ENCODE data around the gene TMEM263.
"Not testable (repeated sequence)": the region's sequence is repeated elsewhere in the genome, so short reads cannot be mapped to it uniquely, and the experiment has no call there.

TMEM263 gene

DNA sequence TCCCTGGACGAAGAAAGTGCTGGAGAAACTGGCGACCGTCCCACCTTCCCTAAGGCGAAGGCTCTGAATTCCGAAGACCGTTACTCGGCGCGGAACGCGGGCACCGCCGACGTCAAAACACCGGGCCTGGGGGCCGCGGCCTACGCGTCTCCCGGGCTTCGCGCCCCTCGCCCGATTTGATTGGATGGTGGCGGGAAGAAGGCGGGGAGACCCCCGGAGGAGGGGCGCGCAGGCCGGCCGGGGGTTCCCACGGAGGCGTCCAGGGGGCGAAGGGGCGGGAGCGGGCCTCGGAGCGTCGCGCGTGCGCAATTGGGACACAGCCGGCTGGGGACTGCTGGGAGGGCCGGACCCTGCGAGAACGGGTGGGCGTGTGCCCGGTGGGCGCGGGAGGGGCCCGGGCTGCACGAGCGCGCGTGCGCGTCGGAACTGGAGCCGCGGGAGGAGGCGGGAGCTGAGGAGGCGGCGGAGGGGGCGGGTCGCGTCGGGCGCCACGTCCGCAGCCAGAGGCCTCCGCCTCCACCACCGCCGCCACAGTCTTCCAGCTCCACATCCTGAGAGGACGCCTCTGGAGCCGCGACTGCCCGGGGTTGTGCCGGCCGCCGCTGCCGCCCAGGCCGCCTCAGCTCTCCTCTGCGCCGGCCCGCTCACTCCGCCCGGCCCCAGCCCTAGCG is at the start of gene TMEM263:
Gene TMEM263, plus strand, starts transcription at position 531 of the 671 bp plus-strand sequence. CDS start 11,210 bp downstream, outside the sequence.
- peak; percentile 96 for DNase-seq

DNA sequence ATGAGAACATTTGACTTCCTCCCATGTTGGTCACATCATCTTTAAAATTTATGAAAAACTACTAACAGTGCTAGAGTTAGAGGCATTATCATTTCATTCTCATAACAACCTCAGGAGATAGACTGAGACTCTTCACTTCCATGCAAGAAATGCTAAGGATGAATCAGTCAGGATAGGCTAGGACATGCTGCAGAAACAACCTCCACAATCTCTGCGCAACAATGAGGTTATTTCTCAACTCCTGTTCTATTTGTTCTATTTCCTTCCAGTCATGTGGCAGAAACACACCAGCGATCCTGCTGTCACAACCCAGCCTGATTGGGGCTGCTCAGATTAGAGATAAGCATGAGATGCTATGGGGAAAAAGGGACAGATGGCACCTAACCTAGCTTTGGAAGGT is 49.0 kb upstream of the TMEM263 start:
- no peak for DNase-seq

DNA sequence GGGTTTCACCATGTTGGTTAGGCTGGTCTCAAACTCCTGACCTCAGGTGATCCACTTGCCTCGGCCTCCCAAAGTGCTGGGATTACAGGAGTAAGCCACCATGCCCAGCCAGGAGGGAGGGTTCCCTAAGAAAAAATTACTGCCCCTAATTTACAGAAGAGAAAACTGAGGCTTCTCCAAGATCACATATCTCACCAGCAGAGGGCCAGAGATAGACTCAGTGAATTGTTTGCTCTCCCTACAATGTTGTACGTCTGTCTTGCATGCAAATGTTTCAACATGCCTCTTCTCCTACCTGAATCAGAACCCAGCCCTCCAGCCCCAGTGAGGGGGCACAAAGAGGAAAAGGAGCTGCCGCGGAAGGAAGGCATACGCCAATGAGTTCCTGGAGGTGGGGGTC is 48.3 kb upstream of the TMEM263 start:
- DNase-seq = peak; percentile 10

DNA sequence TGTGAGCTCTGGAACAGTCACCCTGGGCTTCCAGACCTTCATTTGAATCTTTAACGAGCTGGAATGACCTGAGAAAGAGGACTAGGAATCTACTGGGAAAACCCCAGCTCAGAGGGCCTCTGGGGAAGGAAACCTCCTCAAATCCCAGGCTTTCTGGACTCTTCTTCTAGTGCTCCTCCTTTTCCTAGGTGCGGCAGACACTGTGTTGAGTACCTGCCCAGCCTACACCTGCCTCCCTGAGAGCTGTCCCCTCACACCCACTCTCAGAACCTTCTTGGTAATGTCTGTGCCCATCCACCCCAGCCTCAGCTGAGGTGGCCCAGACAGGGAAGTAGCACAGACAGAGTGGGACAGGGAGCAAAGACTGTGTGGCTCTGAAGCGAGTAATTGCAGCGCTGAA is 47.9 kb upstream of the TMEM263 start:
- no peak for DNase-seq

DNA sequence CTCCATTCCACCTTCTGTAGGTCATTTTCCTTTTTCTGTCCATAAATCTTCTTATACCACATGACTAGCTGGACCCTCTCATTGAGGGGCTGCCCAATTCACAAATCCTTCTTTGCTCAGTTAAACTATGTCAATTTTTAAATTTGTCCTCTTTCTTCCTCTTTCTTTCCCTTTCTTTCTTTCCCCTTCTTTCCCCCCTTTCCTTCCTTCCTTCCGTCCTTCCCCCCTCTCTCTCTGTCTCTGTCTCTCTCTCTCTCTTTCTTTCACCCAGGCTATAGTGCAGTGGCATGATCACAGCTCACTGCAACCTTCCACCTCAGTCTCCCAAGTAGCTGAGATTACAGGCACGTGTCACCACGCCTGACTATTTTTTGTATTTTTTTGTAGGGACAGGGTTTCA is 47.1 kb upstream of the TMEM263 start:
- no peak for DNase-seq

DNA sequence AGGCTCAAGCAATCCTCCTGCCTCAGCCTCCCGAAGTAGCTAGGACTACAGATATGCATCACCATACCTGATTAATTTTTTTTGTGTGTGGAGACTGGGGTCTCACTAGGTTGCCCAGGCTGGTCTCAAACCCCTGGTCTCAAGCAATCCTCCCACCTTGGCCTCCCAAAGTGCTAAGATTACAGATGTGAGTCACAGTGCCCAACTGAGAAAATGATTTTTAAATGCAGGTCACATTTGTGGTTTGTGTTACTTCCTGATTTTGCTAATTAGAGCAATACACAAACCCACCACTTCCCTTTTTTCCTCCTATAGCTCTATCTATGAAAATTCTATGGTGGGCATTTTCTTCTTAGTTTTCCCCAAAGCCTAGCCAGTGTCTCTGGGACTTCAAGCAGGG is 45.5 kb upstream of the TMEM263 start:
- peak; percentile 17 for DNase-seq

DNA sequence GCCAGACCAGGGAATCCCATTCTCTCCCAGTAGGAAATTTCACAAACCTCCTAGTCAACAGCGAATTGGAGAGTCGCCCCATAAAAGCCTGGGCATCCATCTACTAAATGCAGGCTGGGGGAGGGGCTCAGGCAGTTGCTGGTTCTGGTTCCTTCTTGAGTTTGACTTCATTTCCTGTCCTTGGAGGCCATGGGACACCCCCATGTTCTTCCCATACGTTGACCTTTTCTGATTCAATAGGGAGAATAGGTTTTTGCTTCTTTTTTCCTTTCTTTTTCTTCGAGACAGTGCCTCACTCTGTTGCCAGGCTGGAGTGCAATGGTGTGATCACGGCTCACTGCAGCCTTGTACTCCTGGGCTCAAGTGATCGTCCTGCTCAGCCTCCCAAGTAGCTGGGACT is 44.1 kb upstream of the TMEM263 start:
- no peak for DNase-seq

DNA sequence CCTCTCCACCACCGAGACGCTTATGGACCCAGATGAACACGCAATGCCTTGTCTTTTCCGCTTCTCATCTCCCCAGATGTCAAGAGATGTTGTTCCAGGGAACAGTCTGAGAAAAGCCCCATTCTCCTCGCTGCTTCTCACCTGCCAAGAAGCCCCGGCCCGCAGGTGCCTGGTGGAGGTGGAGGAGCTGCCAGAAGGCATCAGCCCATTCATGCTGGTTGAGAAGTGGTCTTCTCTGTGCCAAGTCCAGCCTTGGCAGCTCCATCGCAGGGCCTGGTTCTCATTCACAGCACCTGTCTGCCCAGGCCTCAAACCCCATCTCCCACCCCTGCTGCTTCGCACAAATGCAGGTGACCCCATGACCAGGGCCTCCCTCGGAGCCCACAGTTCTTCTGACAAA is 42.3 kb upstream of the TMEM263 start:
- DNase-seq = no peak

DNA sequence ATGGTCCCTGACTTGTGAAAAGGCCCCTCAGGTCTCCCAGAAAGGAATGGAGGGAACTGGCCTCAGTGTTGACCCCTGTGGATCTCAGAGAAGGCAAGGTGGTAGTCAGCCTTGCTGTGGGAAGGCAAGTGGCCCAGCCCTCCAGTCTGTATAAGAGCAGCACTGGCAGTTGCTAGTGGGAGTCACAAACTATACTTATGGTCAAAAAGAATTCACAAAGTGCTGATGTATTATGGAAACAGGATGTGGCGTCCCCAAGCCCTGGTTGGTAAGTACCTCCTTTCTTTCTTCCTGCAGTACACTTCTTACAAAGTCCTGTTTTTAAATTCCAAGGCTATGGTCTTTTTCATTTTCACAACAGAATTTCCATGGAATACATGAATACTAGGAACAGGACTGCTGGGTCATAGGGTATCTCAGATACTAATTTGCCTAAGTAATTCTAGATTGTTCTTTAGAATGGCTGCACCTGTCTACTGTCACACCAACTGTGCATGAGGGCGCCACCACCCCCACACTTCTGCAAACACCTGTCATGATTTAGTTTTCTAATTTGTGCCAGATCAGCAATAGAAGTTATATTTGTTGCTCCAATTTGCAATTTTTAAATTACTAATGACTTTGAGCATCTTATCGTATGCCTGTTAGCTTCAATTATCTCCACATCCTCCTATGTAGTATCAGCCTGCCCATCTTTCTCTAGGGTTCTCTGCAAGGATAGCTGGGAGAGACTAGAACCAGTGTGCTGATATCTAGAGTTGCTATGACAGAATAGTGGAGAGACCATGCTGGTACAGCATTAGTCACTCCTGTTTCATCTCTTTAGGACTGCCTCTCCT is 40.7 kb upstream of the TMEM263 start:
- peak; percentile 57 for DNase-seq

DNA sequence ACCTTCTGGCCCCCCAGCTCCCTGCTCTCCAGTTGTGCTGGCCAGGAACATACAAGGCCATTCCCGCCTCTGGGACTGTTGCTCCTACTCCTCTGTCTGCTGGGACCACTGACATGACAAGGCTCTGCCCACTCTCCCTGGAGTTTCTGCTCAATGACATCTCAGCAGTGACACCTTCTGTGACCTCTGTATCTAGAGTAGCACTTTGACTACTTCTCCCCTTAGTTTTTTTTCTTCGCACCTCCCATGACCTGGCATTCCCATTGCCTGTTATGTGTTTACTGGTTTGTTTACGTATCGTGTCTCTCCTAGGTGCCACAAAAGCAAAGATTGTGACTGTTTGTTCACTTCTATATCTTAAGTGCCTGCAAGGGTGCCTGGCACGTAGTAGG is 40.1 kb upstream of the TMEM263 start:
- DNase-seq = peak; percentile 4

DNA sequence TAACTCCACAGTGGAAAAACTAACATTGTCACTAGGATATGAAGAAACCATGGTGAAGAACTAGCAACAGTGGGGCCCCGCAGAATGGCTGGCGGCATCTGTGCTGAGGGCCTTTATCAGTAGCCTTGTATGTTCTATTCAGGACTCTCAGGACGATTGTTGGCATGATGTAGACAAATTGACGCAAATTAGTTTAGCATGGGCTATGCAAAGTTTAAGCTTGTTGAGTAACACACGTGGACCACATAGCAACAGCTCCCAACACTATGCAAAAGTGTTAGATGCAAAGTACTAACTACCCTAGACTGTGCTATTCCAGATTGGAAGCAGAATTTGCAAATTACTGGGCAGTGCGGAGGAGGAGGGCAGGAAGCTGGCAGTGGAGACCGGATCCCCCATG is 38.2 kb upstream of the TMEM263 start:
- no peak for DNase-seq

DNA sequence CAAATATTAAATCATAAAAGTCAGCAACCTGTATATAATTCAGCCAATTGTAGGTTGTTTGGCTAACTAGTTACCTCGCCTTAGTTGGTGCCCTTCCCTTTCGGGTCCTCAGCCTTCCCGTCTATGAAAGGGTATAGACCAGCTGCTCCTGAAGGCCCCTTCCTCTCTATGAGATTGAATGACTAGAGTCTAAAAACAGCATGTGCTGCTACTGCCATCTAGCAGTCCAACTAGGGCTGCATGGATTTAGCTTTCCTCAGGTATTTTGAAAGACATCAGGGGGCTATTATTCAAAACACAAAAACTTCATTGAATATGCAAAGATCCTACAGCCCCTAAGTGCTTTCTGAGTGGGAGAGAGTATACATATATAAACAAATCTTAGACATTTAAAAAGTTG is 37.0 kb upstream of the TMEM263 start:
- DNase-seq = peak; percentile 17

DNA sequence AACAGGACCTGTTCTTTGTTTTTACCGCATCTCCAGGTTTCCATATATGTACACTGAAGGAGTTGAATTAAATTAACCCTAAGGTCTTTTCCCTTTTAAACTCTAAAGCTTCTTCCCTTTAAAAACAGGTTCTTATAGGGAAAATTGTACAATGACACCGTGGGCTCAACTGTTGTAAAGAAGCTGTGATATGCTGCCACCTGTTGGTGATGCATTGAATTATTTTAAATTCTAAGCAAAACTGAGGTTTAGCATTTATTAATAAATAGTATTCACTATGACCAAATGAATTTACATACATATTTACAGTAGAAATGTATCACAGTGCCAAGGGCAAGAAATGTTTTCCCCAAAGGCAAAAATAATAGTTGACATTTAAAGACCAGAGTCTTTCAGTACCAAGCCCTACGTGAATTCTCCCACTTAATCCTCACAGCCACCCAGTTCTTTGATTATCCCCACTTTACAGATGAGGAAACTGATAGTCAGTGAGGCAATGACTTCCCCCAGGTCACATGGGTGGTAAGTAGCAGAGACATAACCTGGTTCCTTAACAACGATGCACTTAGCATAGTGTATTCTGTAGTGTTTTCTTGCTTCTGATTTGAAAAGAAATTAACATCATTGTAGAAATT is 35.7 kb upstream of the TMEM263 start:
- DNase-seq = peak; percentile 47

DNA sequence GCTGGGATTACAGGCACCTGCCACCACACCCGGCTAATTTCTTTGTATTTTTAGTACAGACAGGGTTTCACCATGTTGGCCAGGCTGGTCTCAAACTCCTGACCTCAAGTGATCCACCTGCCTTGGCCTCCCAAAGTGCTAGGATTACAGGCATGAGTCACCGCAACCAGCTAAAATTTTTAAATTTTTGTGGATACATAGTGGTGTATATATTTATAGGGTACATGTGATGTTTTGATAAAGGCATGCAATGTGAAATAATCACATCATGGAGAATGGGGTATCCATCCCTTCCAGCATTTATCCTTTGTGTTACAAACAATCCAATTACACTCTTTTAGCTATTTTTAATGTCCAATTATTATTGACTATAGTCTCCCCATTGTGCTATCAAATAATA is 33.7 kb upstream of the TMEM263 start:
- not testable (repeated sequence) for DNase-seq

DNA sequence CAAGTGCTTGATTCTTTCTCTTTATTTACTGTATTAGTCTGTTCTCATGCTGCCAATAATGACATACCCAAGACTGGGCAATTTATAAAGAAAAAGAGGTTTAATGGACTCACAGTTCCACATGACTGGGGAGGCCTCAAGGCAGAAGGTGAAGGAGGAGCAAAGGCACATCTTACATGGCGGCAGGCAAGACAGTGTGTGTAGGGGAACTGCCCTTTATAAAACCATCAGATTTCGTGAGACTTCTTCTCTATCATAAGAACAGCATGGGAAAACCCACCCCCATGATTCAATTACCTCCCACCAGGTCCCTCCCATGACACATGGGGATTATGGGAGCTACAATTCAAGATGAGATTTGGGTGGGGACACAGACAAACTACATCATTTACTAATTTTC is 32.1 kb upstream of the TMEM263 start:
- not testable (repeated sequence) for DNase-seq

DNA sequence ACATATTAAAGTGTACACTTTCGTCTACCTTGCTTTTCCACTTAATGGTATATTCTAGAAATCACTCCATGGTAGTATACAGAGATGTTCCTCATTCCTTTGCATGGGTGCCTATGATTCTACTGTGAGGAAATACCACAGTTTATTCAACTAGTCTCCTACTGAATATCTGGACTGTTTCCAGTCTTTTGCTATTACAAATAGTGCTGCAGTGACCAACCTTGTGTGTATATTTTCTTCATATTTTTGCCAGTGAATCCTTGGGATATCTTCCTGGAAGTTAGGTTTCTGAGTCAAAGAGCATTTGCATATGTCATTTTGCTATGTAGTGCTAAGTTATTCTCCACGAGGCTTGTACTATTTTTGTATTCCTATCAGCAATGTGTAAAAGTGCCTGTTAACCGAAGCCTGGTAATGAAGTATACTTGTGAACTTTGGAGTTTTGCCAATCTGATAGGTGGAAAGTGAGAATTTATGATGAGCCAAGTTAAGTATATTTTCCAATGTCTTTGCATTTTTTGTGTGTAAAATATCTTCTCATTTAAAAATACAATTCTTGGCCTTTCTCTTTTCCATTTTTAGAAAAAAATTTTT is 31.3 kb upstream of the TMEM263 start:
- DNase-seq = no peak

DNA sequence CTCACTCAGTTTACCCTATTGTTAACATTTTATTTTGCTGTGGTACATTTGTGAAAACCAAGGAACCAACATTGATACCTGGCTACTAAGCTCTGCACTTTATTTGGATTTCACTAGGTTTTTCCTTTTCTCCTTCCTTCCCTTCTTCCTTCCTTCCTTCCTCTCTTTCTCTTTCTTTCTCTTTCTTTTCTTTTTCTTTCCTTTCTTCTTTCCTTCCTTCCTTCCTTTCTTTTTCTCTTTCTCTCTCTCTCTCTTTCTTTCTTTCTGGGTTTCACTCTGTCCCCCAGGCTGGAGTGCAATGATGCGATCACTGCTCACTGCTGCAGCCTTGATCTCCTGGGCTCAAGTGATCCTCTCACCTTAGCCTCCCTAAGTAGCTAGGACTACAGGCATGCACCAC is 29.1 kb upstream of the TMEM263 start:
- no peak for DNase-seq

DNA sequence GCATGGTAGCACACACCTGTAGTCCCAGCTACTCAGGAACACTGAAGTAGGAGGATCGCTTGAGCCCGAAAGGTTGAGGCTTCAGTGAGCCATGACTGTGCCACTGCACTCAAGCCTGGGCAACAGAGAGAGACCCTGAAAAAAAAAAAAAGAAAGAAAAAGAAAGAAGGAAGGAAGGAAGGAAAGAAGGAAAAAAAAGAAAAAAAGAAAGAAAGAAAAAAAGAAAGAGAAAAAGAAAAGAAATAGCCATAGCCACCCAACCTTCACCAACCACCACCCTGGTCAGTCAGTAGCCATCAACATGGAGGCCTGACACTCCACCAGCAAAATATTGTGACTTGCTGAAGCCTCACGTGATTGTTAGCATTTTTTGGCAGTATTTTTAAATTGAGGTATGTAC is 21.4 kb upstream of the TMEM263 start:
- DNase-seq = no peak

DNA sequence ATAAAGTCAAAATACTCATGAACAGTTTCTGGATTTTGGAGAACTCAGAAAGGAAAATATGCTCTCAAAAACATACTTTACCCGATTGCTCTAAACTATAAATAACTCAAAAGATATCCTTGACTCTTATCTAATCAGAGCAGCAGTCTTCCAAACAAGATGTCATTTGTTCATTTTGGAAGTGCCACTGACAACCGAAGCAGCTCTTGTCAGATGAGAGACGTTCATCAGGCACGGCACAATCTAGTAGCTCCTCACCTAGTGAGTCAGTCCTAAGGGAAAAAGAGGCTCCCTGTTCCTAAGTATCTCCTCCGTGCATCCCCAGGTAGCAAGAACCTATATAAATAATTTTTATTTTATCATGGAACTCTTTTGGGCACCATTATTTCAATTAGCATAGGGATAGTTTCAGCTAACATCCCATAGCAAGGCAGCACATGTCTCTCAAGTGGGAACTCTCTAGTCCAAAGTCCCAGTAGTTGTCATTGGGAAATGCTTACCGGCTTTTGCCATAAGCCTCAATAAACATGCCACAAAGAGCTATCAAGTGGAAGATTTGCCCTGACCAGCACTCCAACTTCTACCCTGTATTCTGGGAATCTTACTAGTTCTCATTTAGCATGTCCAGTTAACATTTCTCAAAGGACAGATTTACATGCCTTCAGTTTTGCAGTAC is 14.1 kb upstream of the TMEM263 start:
- DNase-seq = no peak

DNA sequence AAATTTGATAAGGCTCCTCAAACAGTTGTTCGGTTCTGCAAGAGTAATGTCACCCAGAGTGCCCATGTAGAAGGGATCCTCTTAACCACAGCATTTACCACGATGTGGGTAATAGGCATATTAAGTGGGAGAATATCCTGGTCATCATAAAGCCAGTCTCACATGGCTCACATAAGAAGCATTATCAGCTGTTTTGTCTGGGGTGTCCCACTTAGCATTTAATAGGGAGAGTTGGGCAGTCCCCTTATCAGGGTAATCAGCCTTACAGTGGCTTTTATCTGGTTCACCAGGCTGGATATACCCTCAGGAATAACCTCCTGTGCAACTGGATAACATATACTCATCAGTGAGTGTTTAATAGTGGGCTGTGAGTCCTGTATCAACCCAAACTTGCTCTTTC is 12.9 kb upstream of the TMEM263 start:
- no peak for DNase-seq

DNA sequence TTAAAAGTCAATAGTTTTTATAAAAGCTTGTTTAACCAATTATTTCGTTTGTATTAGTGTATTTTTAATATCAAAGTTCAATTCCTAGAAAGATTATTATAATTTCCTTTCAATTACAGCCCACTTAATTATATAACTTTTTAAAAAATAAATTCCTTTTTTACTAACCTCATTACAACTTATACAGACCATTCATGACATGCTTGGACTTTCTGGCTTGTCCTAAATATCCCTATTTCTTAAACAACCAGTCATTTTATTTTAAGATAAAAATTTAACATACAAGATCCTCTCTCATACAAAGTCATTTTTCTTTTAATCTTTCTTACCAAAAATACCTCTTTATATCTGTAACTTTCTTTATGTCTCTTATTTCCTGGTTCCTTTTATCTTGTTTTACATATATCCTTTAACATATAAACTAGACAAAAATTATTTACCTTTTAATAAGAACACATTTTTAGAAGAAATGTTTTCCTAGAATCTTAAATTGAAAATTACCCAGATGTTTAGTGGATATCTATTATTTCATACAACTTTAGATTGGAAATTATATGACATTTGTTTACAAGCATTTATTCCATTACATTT is 10.4 kb upstream of the TMEM263 start:
- DNase-seq = no peak

DNA sequence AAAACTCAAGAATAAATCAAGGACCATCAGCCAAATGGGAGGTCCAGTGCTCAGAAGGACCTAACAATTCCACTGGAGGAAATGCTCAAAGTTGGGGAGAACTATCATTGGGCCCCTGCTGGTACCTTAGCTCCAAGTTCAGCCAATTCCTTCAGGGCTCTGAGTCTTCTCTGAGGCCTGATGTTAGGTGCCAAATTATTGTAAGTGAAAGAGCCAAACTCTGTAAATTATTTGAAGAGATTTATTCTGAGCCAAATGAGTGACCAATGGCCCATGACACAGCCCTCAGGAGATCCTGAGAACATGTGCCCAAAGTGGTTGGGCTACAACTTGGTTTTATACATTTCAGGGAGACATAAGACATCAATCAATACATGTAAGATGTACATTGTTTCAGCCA is 8.2 kb upstream of the TMEM263 start:
- DNase-seq = no peak

DNA sequence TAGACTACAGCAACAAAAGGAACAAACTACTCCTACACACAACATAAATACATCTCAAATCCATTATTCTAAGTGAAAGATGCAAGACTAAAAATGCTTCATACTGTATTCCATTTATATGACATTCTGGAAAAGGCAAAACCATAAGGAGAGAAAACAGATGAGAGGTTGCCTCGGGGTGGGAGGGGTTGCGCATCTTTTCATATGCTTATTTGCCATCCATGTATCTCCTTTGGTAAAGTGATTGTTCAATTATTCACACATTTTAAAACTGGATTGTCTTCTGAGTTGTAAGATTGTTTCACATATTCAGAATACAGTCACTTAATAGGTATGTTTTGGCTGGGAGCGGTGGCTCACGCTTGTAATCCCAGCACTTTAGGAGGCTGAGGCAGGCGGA is 5.1 kb upstream of the TMEM263 start:
- DNase-seq = no peak

Measured in activated CD4-positive, alpha-beta T cell treated with anti-CD3 and anti-CD28 coated beads, Interleukin-2, Interleukin-6, amounts not matched to agents 100 ng/mL and 50 ng/mL, durations not matched to agents 16 hours and 8 hours (primary cell).